CD4-positive, alpha-beta T cell treated with Interleukin-12 subunit alpha and Interleukin-12 subunit beta, for 1 hour (primary cell): Measurements from ENCODE around the gene C4BPA.
A peak's percentile ranks its signal among the peaks of the same experiment; 100 is the strongest.

Experiments
- DNase-seq: peaks from one replicate; pipeline ENCODE4 v3.0.0-alpha.2; 2020

Gene C4BPA

DNA sequence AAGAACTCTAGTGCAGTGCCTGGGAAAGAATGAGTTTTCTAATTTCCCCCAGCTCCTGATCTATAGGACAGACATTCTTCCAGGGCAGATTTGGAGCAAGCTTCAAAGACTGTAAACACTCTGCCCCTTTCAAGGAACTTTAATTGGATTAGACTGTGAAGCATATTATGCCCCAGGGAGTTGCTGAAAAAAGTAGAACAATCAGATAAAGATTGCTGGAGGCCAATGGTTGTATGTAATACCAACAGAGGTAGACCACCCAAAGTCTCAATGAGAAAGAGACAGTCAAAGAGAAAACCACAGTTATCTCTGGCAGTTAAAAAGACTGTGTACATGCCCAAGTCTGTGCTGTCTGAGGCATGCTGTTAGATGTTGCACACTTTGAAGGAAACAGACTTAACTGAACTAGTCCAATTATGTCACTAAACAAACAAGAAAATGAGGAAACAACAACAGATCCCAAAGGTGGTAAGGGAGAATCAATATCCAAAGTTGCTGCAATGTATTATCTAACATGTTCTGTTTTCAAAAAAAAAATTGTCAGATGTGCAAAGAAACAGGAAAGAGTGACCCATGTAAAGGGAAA is 24.4 kb downstream of the C4BPA start:
- no peak for DNase-seq

DNA sequence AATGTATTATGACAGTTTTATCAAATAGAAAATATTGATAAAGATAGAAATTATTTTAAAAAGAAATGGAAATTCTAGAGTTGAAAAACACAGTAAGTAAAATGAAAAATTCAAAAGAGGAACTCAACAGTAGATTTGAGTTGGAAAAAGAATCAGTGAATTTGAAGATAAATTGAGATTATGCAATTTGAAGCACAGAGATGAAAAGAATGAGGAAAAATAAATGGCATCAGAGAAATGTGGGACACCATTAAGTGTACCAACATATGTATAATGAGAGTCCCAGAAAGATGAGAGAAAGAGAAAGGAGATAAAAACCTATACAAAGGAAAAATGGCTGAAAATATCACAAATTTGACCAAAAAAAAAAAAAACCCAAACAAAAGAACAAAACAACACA is 25.0 kb downstream of the C4BPA start:
- no peak for DNase-seq

- DNase-seq = no peak
These were observed 26.4 kb downstream of the C4BPA start for GRCh38 chr1:207130252-207131036.

- DNase-seq = no peak
These were observed 27.1 kb downstream of the C4BPA start for GRCh38 chr1:207131163-207131562.

DNA sequence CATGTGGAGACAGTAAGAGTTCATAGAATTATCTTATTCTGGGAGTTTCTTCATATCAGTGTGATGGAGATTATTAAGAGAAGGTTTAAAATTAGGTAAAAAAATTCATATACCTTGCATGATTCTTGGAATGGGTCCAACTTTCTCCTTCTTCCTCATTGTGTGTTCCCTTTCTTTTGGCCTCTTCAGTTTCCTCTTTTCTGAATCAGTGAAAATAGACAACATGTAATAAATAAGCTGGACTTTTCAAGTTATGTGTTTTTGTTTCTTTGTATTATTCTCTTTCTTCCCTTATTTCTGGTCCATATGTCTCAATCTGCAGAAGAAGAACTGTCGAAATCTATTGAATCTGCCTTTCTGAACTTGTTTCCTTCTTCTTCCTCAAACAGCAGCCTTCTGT is 30.5 kb downstream of the C4BPA start:
- no peak for DNase-seq

DNA sequence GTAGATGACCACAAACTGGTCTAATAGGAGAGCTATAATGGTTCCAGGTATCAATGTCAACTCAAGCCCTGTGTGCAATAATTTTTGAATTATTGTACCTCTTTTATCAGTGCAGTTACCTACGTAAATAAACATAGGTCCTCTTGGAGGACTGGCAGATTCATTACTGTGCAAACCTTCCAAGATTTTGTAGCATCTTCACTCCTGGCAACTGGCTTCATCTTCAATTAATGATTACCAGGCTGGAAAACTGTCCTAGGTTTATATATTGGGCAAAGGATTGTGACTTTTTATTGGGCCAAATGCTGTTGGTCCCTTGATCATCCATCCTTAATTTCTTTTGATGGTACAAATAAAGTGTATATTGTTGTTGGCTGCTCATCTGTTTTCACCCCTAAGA is 35.6 kb downstream of the C4BPA start:
- no peak for DNase-seq

DNA sequence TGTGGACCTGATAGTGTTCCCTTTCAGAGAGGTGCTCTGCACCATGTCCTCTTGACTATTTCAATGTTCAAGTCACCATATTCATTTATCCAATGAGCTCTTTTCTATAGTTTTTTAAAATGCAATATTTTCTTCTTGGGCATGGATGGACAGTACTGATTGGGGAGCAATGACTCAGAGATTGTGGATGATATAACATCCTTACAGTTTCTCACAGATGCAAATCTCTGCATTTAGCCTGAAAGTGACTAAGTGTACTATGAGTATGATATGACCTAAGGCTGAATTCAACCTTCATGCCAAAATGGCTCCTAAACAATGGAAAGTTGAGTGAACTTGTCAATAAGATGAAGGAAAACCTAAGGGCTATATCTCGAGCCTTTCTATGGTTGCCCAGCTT is 36.5 kb downstream of the C4BPA start:
- DNase-seq = no peak

- no peak for DNase-seq
These were observed 41.5 kb downstream of the C4BPA start for GRCh38 chr1:207145401-207146058.

DNA sequence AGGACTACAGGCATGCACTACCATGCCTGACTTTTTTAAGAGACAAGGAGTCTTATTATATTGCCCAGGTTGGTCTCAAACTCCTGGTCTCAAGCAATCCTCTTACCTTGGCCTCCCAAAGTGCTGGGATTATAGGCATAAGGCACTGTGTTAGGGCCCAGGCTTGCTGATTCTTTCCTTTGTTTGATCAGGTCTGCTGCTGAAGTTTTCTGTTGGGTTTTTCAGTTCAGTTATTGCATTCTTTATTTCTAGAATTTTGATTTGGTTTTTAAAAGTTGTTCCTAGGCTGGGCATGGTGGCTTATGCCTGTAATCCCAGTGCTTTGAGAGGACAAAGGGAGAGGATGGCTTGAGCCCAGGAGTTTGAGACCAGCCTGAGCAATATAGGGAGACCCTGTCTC is 47.9 kb downstream of the C4BPA start:
- DNase-seq = no peak

- no peak for DNase-seq
These were observed 48.9 kb downstream of the C4BPA start for GRCh38 chr1:207152792-207153468.

GRCh38 chr1:207155028-207155427 is 51.0 kb downstream of the C4BPA start:
- no peak for DNase-seq

DNA sequence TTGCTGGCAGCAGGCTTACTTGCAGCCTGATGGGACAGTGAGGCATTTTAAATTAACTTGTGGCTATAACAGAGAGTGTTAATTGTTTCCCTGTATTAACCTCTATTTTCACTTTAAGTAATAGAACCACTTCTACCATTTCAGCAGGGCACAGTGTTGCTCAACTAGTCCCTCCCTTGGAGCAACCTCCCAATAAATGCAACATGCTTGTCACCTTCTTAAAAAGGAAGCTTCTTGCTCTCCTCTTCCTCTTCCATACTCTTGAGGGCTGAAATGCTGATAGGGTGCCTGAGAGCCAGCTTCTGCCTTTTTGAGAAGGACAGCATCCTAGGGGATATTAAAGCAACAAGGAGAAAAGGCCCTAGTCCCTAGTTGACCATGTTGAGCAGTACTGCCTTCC is 52.1 kb downstream of the C4BPA start:
- no peak for DNase-seq

DNA sequence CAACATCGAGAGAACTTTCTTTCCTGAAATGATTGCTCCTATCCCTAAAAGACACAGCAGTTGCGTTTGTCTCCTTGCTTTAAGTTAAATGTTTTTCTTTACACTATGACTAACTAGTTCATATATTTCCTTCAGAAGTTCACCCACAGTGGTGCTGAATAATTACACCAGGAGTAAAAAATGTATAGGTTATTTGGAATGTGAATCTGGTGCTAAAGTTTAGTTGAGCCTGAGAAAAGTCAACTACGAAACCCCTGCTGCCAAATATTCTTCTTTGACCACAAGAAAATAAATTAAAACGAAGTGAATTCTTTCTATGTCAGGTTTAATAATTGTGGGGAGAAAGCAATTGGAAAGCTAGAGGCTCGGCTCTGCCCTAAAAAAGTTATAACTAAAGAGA is 52.8 kb downstream of the C4BPA start:
- DNase-seq = no peak

DNA sequence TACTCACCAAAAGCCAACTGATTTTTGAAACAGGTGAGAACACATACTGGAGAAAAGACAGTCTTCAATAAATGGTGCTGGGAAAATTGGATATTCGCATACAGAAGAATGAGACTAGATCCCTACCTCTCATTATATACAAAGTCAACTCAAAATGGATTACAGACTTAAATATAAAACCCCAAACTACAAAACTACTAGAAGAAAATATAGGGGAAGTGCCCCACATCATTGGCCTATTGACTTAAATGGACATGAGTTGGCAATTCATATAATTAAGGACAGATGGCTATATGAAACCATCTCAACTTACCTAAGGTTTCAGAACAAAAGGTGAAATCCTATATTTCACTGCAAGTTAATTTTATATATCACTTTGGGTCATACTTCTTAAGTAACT is 60.1 kb downstream of the C4BPA start:
- no peak for DNase-seq

DNA sequence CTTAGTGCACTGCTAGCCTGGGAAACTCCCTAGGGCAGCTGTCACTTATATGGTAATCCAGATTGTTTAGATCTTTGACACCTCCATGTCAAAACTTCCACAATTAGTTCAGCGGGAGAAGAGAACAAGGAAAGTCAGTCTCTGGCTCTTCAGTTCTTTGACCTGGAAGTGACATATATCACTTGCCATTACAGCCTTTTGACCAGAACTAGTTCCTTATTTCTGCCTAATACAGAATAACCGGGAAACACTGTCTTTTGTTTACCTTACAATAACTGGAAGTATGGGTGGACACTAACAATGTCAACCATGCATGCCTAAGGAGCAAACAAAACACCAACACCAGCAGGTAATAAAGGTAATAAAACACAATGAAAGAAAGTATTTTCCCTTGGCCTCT is 68.3 kb downstream of the C4BPA start:
- DNase-seq = no peak

DNA sequence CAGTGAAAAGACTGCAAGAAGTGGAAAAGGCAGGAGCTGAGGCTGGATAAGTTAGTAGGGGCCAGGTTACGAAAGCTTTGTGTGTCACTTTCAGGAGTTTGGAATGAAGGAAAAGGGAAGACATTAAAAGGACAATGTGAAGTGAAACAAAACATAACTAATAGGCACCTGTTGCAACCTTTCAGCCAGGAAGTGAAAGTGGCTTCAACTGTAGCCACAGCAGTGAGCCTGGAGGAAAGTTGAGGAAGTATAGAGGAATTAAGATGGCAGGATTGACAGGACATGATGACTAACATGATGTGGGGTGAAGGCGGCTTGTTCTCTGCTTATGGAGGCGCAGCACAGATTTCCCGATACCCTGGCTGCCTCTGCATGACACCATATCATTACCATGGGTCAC is 68.9 kb downstream of the C4BPA start:
- no peak for DNase-seq

DNA sequence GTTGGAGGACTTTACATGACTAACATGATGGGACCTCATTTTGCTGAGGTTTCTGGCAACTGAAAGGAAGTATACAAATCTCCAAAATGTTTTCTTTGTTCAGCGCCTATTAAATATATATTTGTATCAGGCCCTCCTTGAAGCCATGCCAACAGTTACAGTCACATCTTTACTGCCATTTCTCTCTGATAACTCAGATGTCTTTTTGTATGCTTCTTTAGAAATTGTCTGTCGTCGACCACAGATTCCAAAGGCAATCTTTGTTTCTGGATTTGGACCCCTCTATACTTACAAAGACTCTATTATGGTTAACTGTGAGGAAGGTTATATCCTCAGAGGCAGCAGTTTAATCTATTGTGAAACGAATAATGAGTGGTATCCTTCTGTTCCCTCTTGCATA is 69.4 kb downstream of the C4BPA start:
- no peak for DNase-seq

DNA sequence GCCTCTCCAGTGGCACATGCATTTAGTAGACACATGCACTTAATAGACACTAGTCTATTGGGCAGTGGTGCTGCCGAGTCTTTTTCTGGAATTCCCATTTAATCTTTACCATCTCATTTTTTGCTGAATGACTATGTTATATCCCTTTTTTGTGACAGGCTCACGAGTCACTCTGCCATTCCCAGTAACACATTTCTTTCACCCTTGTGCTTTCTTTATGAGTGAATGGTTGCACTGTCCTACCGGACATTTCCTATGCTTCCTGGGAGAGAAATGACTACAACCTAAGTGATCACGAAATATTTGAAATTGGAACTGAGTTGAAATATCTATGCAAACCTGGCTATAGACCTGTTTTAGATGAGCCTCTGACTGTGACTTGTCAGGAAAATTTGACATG is 70.9 kb downstream of the C4BPA start:
- DNase-seq = no peak

DNA sequence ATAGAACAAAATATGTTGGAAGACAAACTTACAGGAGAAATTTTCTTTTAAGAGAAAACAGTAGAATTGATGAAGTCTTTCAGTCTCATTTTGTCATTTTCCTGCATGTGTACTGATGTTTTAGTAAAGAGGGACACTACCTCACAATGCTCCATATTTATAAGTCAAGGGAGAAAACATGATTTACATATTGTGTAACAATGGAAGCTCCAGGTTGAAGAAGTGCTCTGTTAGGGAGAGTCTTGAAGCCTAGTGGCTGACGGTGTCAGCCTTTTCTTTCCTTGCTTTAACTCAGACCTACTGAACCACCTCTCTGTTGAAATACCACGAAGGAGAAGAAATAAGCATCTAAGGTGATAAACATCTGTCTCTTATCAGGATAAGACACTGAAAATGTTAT is 75.0 kb downstream of the C4BPA start:
- DNase-seq = no peak

DNA sequence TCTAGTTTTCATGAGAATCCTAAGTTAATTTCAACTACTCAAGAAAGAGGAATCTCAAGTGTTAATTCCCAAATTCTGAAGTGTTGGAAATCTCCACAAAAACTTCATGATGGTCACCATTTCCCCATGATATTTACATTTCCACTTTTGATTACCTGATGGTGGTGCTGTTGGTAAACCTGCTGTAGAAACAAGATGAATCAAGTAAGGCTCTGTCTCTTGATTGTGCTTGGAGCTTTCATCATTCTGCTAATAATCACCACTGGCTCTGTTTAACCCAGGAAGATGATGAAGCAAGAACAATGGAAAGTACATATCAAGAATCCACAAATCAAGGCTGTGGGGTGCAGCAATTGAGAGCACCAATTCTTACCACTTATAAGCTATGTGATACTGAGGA is 77.8 kb downstream of the C4BPA start:
- DNase-seq = peak; percentile 21

DNA sequence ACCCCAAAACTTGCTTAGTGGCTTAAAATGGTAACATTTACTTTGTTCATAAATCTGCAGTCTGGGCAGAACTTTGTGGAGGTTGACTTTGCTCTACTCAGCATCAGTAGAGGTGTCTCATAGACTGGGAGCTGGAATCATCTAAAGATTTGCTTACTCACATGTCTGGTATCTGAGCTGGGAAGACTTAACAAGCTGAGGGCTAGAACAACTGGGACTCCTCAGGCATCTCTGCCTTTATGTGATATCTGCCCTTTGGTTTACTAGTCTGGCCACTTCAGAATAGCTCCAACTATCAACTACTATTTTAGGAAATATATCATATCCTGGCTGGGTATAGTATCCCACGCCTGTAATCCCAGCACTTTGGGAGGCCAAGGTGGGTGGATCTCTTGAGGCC is 82.5 kb downstream of the C4BPA start:
- no peak for DNase-seq

DNA sequence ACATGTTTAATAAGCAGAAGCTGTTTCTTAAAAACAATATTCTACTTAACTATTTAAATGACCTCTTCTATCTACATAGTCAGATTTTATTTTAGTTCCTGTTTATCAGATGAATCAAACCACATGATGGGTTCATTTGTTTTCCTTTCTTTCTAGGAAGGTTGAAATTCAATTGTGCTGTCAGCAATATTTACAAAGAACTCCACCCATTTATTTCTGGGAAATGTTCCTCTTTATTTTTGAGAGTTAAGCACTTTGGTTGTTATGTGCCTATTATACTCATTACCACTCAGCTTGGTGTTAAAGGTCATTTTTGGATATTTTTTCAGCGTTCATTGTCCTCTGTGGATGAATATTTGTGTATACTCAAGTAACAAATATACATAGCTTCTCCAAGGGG is 84.9 kb downstream of the C4BPA start:
- DNase-seq = no peak

GRCh38 chr1:207191061-207191460 is 87.0 kb downstream of the C4BPA start:
- DNase-seq = no peak

- DNase-seq = no peak
These were observed 87.7 kb downstream of the C4BPA start for GRCh38 chr1:207191776-207192175.
